Neural progenitor cell (in vitro differentiated cells): ENCODE results near the gene IFITM2.

Source experiments
- EZH2 ChIP-seq: fragments of 200-600 bp; sonication (generic); IDR thresholded peaks from 2 replicates; pipeline ENCODE4 v1.6.1; 2017; ENCODE audit warnings: antibody characterized with exemption, mild to moderate bottlenecking, moderate library complexity
- TF ChIP-seq, protein P1 (sequence below): fragments of 200-600 bp; sonication (generic); IDR thresholded peaks from 2 replicates; pipeline ENCODE4 v1.5.1; 2017; ENCODE audit warnings: antibody characterized with exemption, mild to moderate bottlenecking

- TF ChIP-seq, protein P1, sequence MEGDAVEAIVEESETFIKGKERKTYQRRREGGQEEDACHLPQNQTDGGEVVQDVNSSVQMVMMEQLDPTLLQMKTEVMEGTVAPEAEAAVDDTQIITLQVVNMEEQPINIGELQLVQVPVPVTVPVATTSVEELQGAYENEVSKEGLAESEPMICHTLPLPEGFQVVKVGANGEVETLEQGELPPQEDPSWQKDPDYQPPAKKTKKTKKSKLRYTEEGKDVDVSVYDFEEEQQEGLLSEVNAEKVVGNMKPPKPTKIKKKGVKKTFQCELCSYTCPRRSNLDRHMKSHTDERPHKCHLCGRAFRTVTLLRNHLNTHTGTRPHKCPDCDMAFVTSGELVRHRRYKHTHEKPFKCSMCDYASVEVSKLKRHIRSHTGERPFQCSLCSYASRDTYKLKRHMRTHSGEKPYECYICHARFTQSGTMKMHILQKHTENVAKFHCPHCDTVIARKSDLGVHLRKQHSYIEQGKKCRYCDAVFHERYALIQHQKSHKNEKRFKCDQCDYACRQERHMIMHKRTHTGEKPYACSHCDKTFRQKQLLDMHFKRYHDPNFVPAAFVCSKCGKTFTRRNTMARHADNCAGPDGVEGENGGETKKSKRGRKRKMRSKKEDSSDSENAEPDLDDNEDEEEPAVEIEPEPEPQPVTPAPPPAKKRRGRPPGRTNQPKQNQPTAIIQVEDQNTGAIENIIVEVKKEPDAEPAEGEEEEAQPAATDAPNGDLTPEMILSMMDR = no peak
- TF ChIP-seq EZH2 = no peak
Observed at GRCh38 chr11:344836-345578, 37.4 kb downstream of the IFITM2 start.
